Right cardiac atrium (tissue), 5 donors: ENCODE measurements around the gene ATF6B. TPM values are rescaled to one million over a fixed set of nuclear protein-coding genes. Genes with fewer than 3 reads are reported as not detected.

Experiments
- ATAC-seq, 2 donors: fragments of 200-7000 bp; cut with Tn5 transposase; one replicate each; pipeline versions ENCODE4 v1.8.0 to v1.9.1; 2020; ENCODE audit warnings: moderate library complexity in 2 of 2, mild to moderate bottlenecking in 1 of 2
- DNase-seq, 3 donors: peaks; one replicate each; pipeline ENCODE4 v3.0.0-alpha.2; 2020
- H3K27ac ChIP-seq: one replicate; pipeline ENCODE4 v1.5.1; 2013; ENCODE audit warnings: mild to moderate bottlenecking, low read length, control low read depth, moderate library complexity
- H3K27me3 ChIP-seq: one replicate; pipeline ENCODE4 v1.6.1; 2013; ENCODE audit not compliant: control insufficient read depth, insufficient read depth
- H3K4me1 ChIP-seq: one replicate; pipeline ENCODE4 v1.6.1; 2013; ENCODE audit warnings: low read length; ENCODE audit not compliant: control insufficient read depth, insufficient read depth
- H3K4me3 ChIP-seq: one replicate; pipeline ENCODE4 v1.5.1; 2013; ENCODE audit warnings: low read length, control low read depth
- H3K9me3 ChIP-seq: one replicate; pipeline ENCODE4 v1.6.1; 2013; ENCODE audit warnings: low read length; ENCODE audit not compliant: control insufficient read depth
- WGBS: extraction: QIAGEN DNeasy Blood & Tissue Kit; methylation state at CpG from one replicate; pipeline ENCODE4 v1.1.7; 2013; 5-methylcytosine and 5-hydroxymethylcytosine counted together
- intact Hi-C, 4 donors: fragments of 100-400 bp; cut with DNase I; formaldehyde crosslinking; loops; one replicate each; pipeline versions ENCODE4 v1.11.0 to v1.14.0; 2022 to 2023
- polyA plus RNA-seq: library from polyadenylated mRNA; stranded (reverse); fragments of 200-250 nt; gene quantifications from one replicate; pipeline ENCODE4 v1.2.3, GENCODE V29; 2013
- total RNA-seq, 4 donors: library from RNA; stranded (reverse); fragmentation: NEBNext Ultra II Directional; extraction: Animal tissue kit (Norgen Biotek cat#: 25700); gene quantifications; one replicate each; pipeline ENCODE4 v1.2.1, GENCODE V29; 2021
- donor health status: healthy with polysubstance abuse.
- donor health status: DM: no; HTN: yes; CAD: no.
- donor health status: DM: no; HTN: no; CAD: no.
- donor health status: DM: no; HTN: yes; CAD: no; lungs with severe emphysema.
- donor health status: DM: yes; HTN: yes; CAD: no.

Gene ATF6B
- total and polyA plus RNA-seq, 5 donors, result 29.2 to 44.9 (median 38.4) TPM

- H3K4me1 ChIP-seq, result peaks cover 5% of the 10 kb centered on the region
- intact Hi-C loops, result no loop called here
- peak within 1 kb of the TSS; percentile 60 for H3K4me3 ChIP-seq
- WGBS, result 1% methylated on average over 52 of the region's 52 CpGs
- no peaks in the 10 kb centered on the region for H3K27me3 ChIP-seq
- no peaks in the 10 kb centered on the region for H3K9me3 ChIP-seq
- H3K27ac ChIP-seq, result peak within 1 kb of the TSS; percentile 70
- peak; percentile 89 to 91 for ATAC-seq
- DNase-seq, result peak; percentile 95 to 97 (median 97)
Measured at GRCh38 chr6:32153564-32154513, 25.8 kb upstream of the ATF6B start, which contains the start of gene PPT2. Gene PPT2 (plus strand): TSS chr6:32154141. CDS start chr6:32154595, 454 bp downstream.

GRCh38 chr6:32152769-32153563 is 24.9 kb upstream of the ATF6B start:
- intact Hi-C loops, result no loop called here
- Histone ChIP-seq H3K4me1 (peaks cover 5% of the 10 kb centered on the region), H3K9me3 (no peaks in the 10 kb centered on the region), H3K27ac (peak overlapping the region; percentile 70), H3K27me3 (no peaks in the 10 kb centered on the region), H3K4me3 (peak overlapping the region; percentile 60)
- WGBS, result 21% methylated on average over 35 of the region's 35 CpGs
- peak; percentile 62 to 77 (median 73) for DNase-seq
- peak; percentile 32 to 57 for ATAC-seq

- Histone ChIP-seq H3K9me3 (no peaks in the 10 kb centered on the region), H3K27me3 (no peaks in the 10 kb centered on the region), H3K4me3 (peak within 1 kb of the TSS; percentile 60), H3K4me1 (peaks cover 5% of the 10 kb centered on the region), H3K27ac (no peak within 1 kb of the TSS)
- intact Hi-C loops, result no loop called here
- DNase-seq (peak in 1 of 3 donors; percentile 65), ATAC-seq (no peak)
- 18% methylated on average over 19 of the region's 24 CpGs for WGBS
Measured at GRCh38 chr6:32151863-32152768, 24.1 kb upstream of the ATF6B start, which contains the start of gene PRRT1. Gene PRRT1 (minus strand): TSS chr6:32151939. CDS start chr6:32151827, 112 bp downstream.

GRCh38 chr6:32151181-32151862 is 23.3 kb upstream of the ATF6B start:
- 39% methylated on average over 8 of the region's 8 CpGs for WGBS
- peaks cover 5% of the 10 kb centered on the region for H3K4me1 ChIP-seq

GRCh38 chr6:32149932-32150870 is 22.2 kb upstream of the ATF6B start:
- Histone ChIP-seq H3K27ac (no peak overlapping the region), H3K27me3 (no peaks in the 10 kb centered on the region), H3K4me1 (peaks cover 4% of the 10 kb centered on the region), H3K9me3 (no peaks in the 10 kb centered on the region), H3K4me3 (no peak overlapping the region)
- 49% methylated on average over 55 of the region's 55 CpGs for WGBS
- ATAC-seq (no peak), DNase-seq (peak in 1 of 3 donors; percentile 59)
- intact Hi-C loops, result no loop called here

More at GRCh38 chr6:32151181-32151862, 23.3 kb upstream of the ATF6B start:
- intact Hi-C loops, result no loop called here
- Histone ChIP-seq H3K4me3 (peak overlapping the region; percentile 49), H3K9me3 (no peaks in the 10 kb centered on the region), H3K27me3 (no peaks in the 10 kb centered on the region), H3K27ac (no peak overlapping the region)
- peak in 1 of 3 donors; percentile 27 for DNase-seq
- no peak for ATAC-seq

- intact Hi-C loops, result no loop called here
- DNase-seq, result peak in 1 of 3 donors; percentile 58
- WGBS, result 47% methylated on average over 47 of the region's 47 CpGs
- no peak overlapping the region for H3K27ac ChIP-seq
- H3K27me3 ChIP-seq, result no peaks in the 10 kb centered on the region
- peak overlapping the region; percentile 34 for H3K4me3 ChIP-seq
- ATAC-seq, result no peak
- no peaks in the 10 kb centered on the region for H3K4me1 ChIP-seq
- H3K9me3 ChIP-seq, result no peaks in the 10 kb centered on the region
Measured at GRCh38 chr6:32149092-32149755, 21.2 kb upstream of the ATF6B start.

GRCh38 chr6:32148289-32149091 is 20.4 kb upstream of the ATF6B start:
- H3K27ac ChIP-seq, result no peak overlapping the region
- WGBS, result 32% methylated on average over 39 of the region's 39 CpGs
- H3K4me3 ChIP-seq, result peak overlapping the region; percentile 57
- H3K27me3 ChIP-seq, result no peaks in the 10 kb centered on the region
- DNase-seq (peak; percentile 75 to 89 (median 87)), ATAC-seq (peak; percentile 62 to 82)
- no peaks in the 10 kb centered on the region for H3K4me1 ChIP-seq
- intact Hi-C loops, result no loop called here
- H3K9me3 ChIP-seq, result no peaks in the 10 kb centered on the region

- no peaks in the 10 kb centered on the region for H3K4me1 ChIP-seq
- intact Hi-C loops, result no loop called here
- no peaks in the 10 kb centered on the region for H3K27me3 ChIP-seq
- no peak overlapping the region for H3K27ac ChIP-seq
- no peak overlapping the region for H3K4me3 ChIP-seq
- DNase-seq (no peak), ATAC-seq (no peak)
- WGBS, result 91% methylated on average over 4 of the region's 4 CpGs
- no peaks in the 10 kb centered on the region for H3K9me3 ChIP-seq
Measured at GRCh38 chr6:32147401-32148132, 19.5 kb upstream of the ATF6B start.
